Testis (tissue), 5 donors: ENCODE data around the gene RNF213. TPM values are rescaled to one million over a fixed set of nuclear protein-coding genes. Genes with fewer than 3 reads are reported as not detected.

Experiments
- DNase-seq: peaks from one replicate; pipeline ENCODE4 v3.0.0-alpha.2; 2019
- H3K27ac ChIP-seq, 2 donors: fragments of 200-600 bp; sonication (generic); one replicate each; pipeline ENCODE4 v1.5.1; 2019
- H3K27me3 ChIP-seq: fragments of 200-600 bp; sonication (generic); one replicate; pipeline ENCODE4 v1.5.1; 2019
- H3K36me3 ChIP-seq: fragments of 200-600 bp; sonication (generic); one replicate; pipeline ENCODE4 v1.5.1; 2017; ENCODE audit warnings: low read depth; ENCODE audit errors: missing control alignments
- H3K4me1 ChIP-seq: fragments of 200-600 bp; sonication (generic); one replicate; pipeline ENCODE4 v1.5.1; 2019
- H3K4me3 ChIP-seq, 2 donors: fragments of 200-600 bp; sonication (generic); one replicate each; pipeline ENCODE4 v1.5.1; 2017 to 2019
- H3K9me3 ChIP-seq: fragments of 200-600 bp; sonication (generic); one replicate; pipeline ENCODE4 v1.5.1; 2017
- POLR2A ChIP-seq: fragments of 450-650 bp; IDR thresholded peaks from one replicate; pipeline ENCODE4 v1.6.1; 2017; ENCODE audit warnings: antibody characterized with exemption, mild to moderate bottlenecking, moderate library complexity
- WGBS, 2 donors: methylation state at CpG; one replicate each; pipeline ENCODE4 v1.1.5; 2018; 5-methylcytosine and 5-hydroxymethylcytosine counted together
- intact Hi-C: fragments of 100-400 bp; cut with DNase I; formaldehyde crosslinking; loops from one replicate; pipeline ENCODE4 v1.15.1; 2023; ENCODE audit warnings: low total_unique reads
- long read RNA-seq, 2 donors: transcript quantifications; one replicate each; lab custom pipeline, GENCODE V29; 2026
- polyA plus RNA-seq: library from polyadenylated mRNA; stranded (reverse); fragments of 350-450 nt; fragmentation: Illumina TruSeq; extraction: RNeasy Lipid Tissue Mini Kit (QIAGEN cat#74804); gene quantifications from one replicate; pipeline ENCODE4 v1.2.3, GENCODE V29; 2014; ENCODE audit warnings: low read depth, low replicate concordance; ENCODE audit not compliant: insufficient read depth
- total RNA-seq, 2 donors: library from RNA; depleted of rRNA; stranded (reverse); fragments of >200 nt; gene quantifications; one replicate each; pipeline ENCODE4 v1.2.3, GENCODE V29; 2016
- TF ChIP-seq, protein P1 (sequence below), 3 experiments: fragments of 450-650 bp in 2 of 3; fragments of 200-600 bp in 1 of 3; sonication (generic) in 1 of 3; IDR thresholded peaks; one replicate each; pipeline ENCODE4 v1.5.1; 2016 to 2019; ENCODE audit warnings: antibody characterized with exemption in 3 of 3, mild to moderate bottlenecking in 2 of 3, moderate library complexity in 1 of 3

Gene RNF213
- total RNA-seq (10 to 100 TPM; 66.9 to 68.9 TPM), polyA plus RNA-seq (25.3 TPM)
- long read RNA-seq, donor 1, partial matches to known transcripts: 7 of 7 reads
- long read RNA-seq, donor 1, other reads (novel, unspliced or antisense): 0 of 7 reads
- long read RNA-seq, donor 2: 0 reads

DNA sequence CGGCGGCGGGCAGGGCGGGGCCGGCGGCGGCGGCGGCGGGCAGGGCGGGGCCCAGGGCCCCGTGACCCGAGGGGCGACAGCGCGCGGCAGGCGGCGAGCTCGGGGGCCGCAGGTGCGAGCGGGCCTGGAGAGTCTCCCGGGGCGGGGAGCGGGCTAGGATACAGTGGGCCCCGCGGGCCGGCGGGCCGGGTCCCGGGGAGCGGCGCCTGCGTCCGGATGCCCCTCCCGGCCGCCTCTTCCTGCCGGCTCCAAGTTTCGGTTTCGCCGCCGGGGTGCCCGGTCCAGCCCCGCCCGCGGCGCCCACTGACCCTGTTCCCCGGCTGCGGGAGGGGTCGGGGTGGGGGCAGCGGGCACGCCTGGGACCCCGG is at the start of gene RNF213:
Gene RNF213, plus strand, starts transcription at position 62 of the 368 bp plus-strand sequence. CDS start 2,830 bp downstream, outside the sequence.
- Histone ChIP-seq H3K4me3 (peak within 1 kb of the TSS; percentile 88 to 96), H3K4me1 (peaks cover 23% of the 10 kb centered on the region), H3K27me3 (no peaks in the 10 kb centered on the region), H3K9me3 (no peaks in the 10 kb centered on the region), H3K36me3 (no peaks in the 10 kb centered on the region), H3K27ac (peak within 1 kb of the TSS; percentile 96 to 99)
- intact Hi-C loops: no loop called here
- 1% methylated on average over 32 of the region's 54 CpGs; no CpG with 5 or more reads in 1 of the 2 donors for WGBS, 2 donors
- TF ChIP-seq, protein P1, sequence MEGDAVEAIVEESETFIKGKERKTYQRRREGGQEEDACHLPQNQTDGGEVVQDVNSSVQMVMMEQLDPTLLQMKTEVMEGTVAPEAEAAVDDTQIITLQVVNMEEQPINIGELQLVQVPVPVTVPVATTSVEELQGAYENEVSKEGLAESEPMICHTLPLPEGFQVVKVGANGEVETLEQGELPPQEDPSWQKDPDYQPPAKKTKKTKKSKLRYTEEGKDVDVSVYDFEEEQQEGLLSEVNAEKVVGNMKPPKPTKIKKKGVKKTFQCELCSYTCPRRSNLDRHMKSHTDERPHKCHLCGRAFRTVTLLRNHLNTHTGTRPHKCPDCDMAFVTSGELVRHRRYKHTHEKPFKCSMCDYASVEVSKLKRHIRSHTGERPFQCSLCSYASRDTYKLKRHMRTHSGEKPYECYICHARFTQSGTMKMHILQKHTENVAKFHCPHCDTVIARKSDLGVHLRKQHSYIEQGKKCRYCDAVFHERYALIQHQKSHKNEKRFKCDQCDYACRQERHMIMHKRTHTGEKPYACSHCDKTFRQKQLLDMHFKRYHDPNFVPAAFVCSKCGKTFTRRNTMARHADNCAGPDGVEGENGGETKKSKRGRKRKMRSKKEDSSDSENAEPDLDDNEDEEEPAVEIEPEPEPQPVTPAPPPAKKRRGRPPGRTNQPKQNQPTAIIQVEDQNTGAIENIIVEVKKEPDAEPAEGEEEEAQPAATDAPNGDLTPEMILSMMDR (IDR thresholded peaks at IDR 0.05): no peak
- TF ChIP-seq POLR2A: no peak
- DNase-seq: no peak

DNA sequence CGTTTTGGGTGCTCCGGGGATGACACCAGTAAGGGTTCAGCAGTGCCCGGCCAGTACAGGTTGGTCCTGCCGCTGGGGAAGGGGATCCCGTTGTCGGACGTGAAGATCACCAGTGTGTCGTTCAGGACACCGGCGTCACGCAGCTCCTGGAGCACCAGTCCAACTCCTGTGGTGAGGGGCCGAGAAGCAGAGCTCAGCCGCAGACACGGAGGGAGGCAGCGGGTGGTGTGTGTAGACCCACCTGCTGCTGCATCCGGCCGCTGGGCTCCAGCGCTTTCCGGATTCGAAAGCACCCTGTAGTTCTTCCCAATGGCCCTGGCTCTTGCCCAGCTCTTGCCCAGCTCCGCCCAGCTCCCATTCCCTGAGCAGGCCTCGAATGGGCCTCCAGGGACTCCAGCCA is 48.5 kb upstream of the RNF213 start:
- H3K27ac ChIP-seq: no peak overlapping the region
- no peak overlapping the region for H3K4me3 ChIP-seq
- H3K9me3 ChIP-seq: no peaks in the 10 kb centered on the region
- no peak for DNase-seq
- WGBS, 2 donors: 91 to 94% methylated on average over 11 to 20 of the region's 22 CpGs
- H3K27me3 ChIP-seq: no peaks in the 10 kb centered on the region
- intact Hi-C loops: no loop called here
- TF ChIP-seq, protein P1 (IDR thresholded peaks at IDR 0.05): no peak
- TF ChIP-seq POLR2A: no peak
- no peaks in the 10 kb centered on the region for H3K36me3 ChIP-seq
- no peaks in the 10 kb centered on the region for H3K4me1 ChIP-seq

DNA sequence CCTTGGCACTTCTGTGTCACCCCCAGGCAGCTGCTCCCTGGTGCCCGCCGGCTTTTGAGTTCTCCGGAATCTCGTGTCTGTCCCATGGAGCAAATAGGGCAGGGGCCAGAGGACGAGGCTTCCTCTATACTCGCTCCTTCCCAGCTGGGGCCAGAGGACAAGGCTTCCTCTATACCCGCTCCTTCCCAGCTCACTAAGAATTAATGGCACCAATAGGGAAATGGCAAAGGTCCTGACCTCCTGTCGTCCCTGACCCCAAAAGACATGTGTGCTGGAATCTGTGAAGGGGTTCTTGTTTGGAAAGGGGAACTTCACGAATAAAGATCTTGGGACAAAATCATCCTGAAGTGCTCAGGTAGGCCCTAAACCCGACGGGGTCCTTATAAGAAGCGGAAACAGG is 48.1 kb upstream of the RNF213 start:
- Histone ChIP-seq H3K4me1 (no peaks in the 10 kb centered on the region), H3K36me3 (no peaks in the 10 kb centered on the region), H3K27me3 (no peaks in the 10 kb centered on the region), H3K9me3 (no peaks in the 10 kb centered on the region), H3K4me3 (no peak overlapping the region), H3K27ac (no peak overlapping the region)
- intact Hi-C loops: no loop called here
- no peak for TF ChIP-seq POLR2A
- TF ChIP-seq, protein P1 (IDR thresholded peaks at IDR 0.05): no peak
- DNase-seq: no peak
- 91 to 92% methylated on average over 11 to 12 of the region's 12 CpGs for WGBS, 2 donors

DNA sequence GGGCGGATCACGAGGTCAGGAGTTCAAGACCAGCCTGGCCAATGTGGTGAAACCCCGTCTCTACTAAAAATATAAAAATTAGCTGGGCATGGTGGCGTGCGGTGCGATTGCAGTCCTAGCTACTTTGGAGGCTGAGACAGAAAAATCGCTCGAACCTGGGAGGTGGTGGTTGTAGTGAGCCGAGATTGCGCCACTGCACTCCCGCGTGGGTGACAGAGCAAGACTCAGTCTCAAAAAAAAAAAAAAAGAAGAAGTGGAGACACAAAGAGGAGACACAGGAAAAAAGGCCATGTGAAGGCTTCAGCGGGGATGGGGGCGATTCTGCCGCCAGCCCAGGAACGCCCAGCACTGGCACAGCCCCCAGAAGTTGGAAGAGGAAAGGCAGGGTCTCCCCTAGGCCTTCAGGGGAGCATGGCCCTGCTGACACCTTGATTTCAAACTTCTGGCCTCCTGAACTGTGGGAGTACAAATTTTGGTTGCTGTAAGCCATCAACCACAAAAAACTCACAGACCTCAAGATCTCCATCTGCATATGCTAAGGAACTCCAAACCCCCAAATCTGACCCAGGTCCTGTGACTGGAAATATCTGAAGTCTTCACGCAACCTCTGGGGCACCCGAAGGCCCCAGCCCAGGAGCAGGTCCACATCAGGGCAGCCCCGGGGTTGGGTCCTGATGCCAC is 47.5 kb upstream of the RNF213 start:
- no peaks in the 10 kb centered on the region for H3K27me3 ChIP-seq
- H3K36me3 ChIP-seq: no peaks in the 10 kb centered on the region
- H3K4me1 ChIP-seq: no peaks in the 10 kb centered on the region
- TF ChIP-seq, protein P1 (IDR thresholded peaks at IDR 0.05): no peak
- no peak for TF ChIP-seq POLR2A
- H3K4me3 ChIP-seq: no peak overlapping the region
- WGBS, 2 donors: 82 to 90% methylated on average over 16 to 19 of the region's 19 CpGs
- no peak overlapping the region for H3K27ac ChIP-seq
- no peaks in the 10 kb centered on the region for H3K9me3 ChIP-seq
- no peak for DNase-seq
- intact Hi-C loops: no loop called here

DNA sequence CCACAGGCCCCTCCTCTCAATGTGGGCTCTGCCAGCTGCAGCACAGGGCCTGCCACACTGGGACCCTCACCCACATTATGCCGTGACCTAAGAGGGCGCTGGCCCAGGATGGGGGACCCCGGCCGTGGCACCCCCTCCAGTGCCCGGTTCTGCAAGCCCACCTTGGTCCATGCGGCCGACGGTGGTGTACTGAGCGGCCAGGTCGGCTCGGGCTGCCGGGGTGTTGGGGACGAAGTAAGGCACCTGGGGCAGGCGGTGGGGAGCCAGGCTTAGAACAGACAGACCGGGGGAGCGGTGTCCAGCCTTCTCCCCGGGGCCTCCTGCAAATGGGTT is 47.0 kb upstream of the RNF213 start:
- no peak overlapping the region for H3K27ac ChIP-seq
- H3K27me3 ChIP-seq: no peaks in the 10 kb centered on the region
- H3K9me3 ChIP-seq: no peaks in the 10 kb centered on the region
- DNase-seq: no peak
- 91 to 95% methylated on average over 9 to 17 of the region's 17 CpGs for WGBS, 2 donors
- TF ChIP-seq, protein P1 (IDR thresholded peaks at IDR 0.05): no peak
- no peak for TF ChIP-seq POLR2A
- intact Hi-C loops: no loop called here
- no peak overlapping the region for H3K4me3 ChIP-seq
- no peaks in the 10 kb centered on the region for H3K36me3 ChIP-seq
- H3K4me1 ChIP-seq: no peaks in the 10 kb centered on the region
